GM12891 (cell line): ENCODE results near the gene SCFD2.

Experiments used
- POLR2A ChIP-seq: IDR thresholded peaks from 2 replicates; pipeline ENCODE4 v1.6.1; 2011; ENCODE audit warnings: low read depth, low read length, control low read depth
- POLR2AphosphoS5 ChIP-seq: IDR thresholded peaks from 2 replicates; pipeline ENCODE4 v1.6.1; 2011; ENCODE audit warnings: low read depth, low read length, control low read depth
- SPI1 ChIP-seq: IDR thresholded peaks from 2 replicates; pipeline ENCODE4 v1.6.1; 2011; ENCODE audit warnings: low read depth, low read length, control low read depth
- TAF1 ChIP-seq: IDR thresholded peaks from 2 replicates; pipeline ENCODE4 v1.6.1; 2011; ENCODE audit warnings: low read depth, low read length, control low read depth

- no peak for TF ChIP-seq SPI1
- no peak for TF ChIP-seq POLR2A
- TF ChIP-seq POLR2AphosphoS5: no peak
- no peak for TF ChIP-seq TAF1
Observed at GRCh38 chr4:53371049-53371448, 5.2 kb upstream of the SCFD2 start.
